ENCODE measurements around the gene FAM180A.

GRCh38 chr7:135704074-135704473 is 44.5 kb downstream of the FAM180A start:
- TF ChIP-seq RAD21 (conservative IDR thresholded peaks at IDR 0.05): no peak
- TF ChIP-seq CTCF (IDR thresholded peaks at IDR 0.05; ENCODE audit: poor library complexity, severe bottlenecking): no peak
- no peak for TF ChIP-seq REST (IDR thresholded peaks at IDR 0.05; ENCODE audit: borderline replicate concordance)
- TF ChIP-seq POLR2AphosphoS5 (IDR thresholded peaks at IDR 0.05): no peak
- TF ChIP-seq EZH2 (IDR thresholded peaks at IDR 0.05; ENCODE audit: borderline replicate concordance, insufficient read depth, low read length, poor library complexity, severe bottlenecking): no peak
